ENCODE data around the gene CD81. TPM values are rescaled to one million over a fixed set of nuclear protein-coding genes. Genes with fewer than 3 reads are reported as not detected.

The CD81 gene
- total and polyA plus RNA-seq, 10 of the 15 experiments (the other 5 are each of a cell fraction or from before 2014, with no cell fraction given): 2.0 to 145 (median 57.2) TPM

GRCh38 chr11:2399488-2400068, 22.5 kb downstream of the CD81 start:
- ChIA-PET CTCF (interaction anchor here (1.0 to 5.1 kb wide), 7 partner anchors 12 to 132 kb away, joined by 3 to 37 read pairs (median 7); no protein-coding TSS in a partner anchor), POLR2A (interaction anchor here (0.5 to 3.4 kb wide), 3 partner anchors 12 to 94 kb away, joined by 4 to 33 read pairs (median 10); no protein-coding TSS in a partner anchor), SMC1A (ENCODE audit: uncharacterized antibody, unreplicated experiment) (interaction anchor here (1.6 to 3.4 kb wide), 3 partner anchors 12 to 95 kb away, joined by 6 to 16 read pairs (median 12); no protein-coding TSS in a partner anchor), RAD21 (ENCODE audit: unreplicated experiment) (interaction anchor here (3.1 to 3.5 kb wide), 2 partner anchors 12 to 94 kb away, joined by 15 to 18 read pairs; no protein-coding TSS in a partner anchor)
- no peak for TF ChIP-seq JUND (IDR thresholded peaks at IDR 0.05; ENCODE audit: low read depth, low read length)
- no peak for TF ChIP-seq ZSCAN29 (IDR thresholded peaks at IDR 0.05)
- TF ChIP-seq MYB (IDR thresholded peaks at IDR 0.05; ENCODE audit: borderline replicate concordance, low read depth, low read length): no peak
- TF ChIP-seq SREBF2 (IDR thresholded peaks at IDR 0.05; ENCODE audit: low read length): no peak
- TF ChIP-seq RELB (IDR thresholded peaks at IDR 0.05; ENCODE audit: low read depth): no peak
- TF ChIP-seq JUNB (IDR thresholded peaks at IDR 0.05): no peak
- no peak for TF ChIP-seq STAT1 (conservative IDR thresholded peaks at IDR 0.05)
- no peak for TF ChIP-seq MYC (IDR thresholded peaks at IDR 0.05; ENCODE audit: insufficient read depth, insufficient read length, insufficient replicate concordance, low read length, severe bottlenecking)
- TF ChIP-seq GATAD2B (conservative IDR thresholded peaks at IDR 0.05; ENCODE audit: low read depth): no peak
- no peak for TF ChIP-seq PKNOX1 (IDR thresholded peaks at IDR 0.05)
- TF ChIP-seq CBX5 (IDR thresholded peaks at IDR 0.05; ENCODE audit: low read depth): no peak
- 6% methylated on average over 20 of the region's 23 CpGs for WGBS (ENCODE audit: insufficient coverage, insufficient replicate concordance, low lambda C conversion rate, missing lambda C conversion rate)
- intact Hi-C loops (cut with micrococcal nuclease; ENCODE audit: unreplicated experiment) (loop anchor here (5.0 kb wide), 1 partner anchor 547 kb away; the partner anchor contains the start of gene LSP1), in situ Hi-C loops (cut with MboI) (loop anchor here (25.0 kb wide), 1 partner anchor 1587 kb away; the partner anchor contains the start of genes PIDD1, PNPLA2 and RPLP2)
- Histone ChIP-seq H3K79me2 (ENCODE audit: control insufficient read depth, insufficient read depth, low read length) (peaks cover 24% of the 10 kb centered on the region), H3K9ac (ENCODE audit: control insufficient read depth, insufficient read depth, low read length) (peak overlapping the region; percentile 93), H3K4me2 (ENCODE audit: control insufficient read depth, insufficient read depth) (peak overlapping the region; percentile 96), H3K36me3 (ENCODE audit: control insufficient read depth in 2 of 2, insufficient read depth in 2 of 2, low read length in 1 of 2) (peaks cover 5 to 24% of the 10 kb centered on the region in 2 experiments; a peak in 3 of 4 replicates), H2AFZ (ENCODE audit: control insufficient read depth, low read depth, low read length) (peak overlapping the region; percentile 56), H3K27ac (ENCODE audit: control insufficient read depth, insufficient read depth) (peak overlapping the region; percentile 89), H3K4me3 (peak overlapping the region; percentile 72), H3K4me1 (ENCODE audit: control insufficient read depth, insufficient read depth, low read length) (peaks cover 12% of the 10 kb centered on the region), H3K27me3 (replicated peaks in 1 of 2; ENCODE audit: control insufficient read depth in 2 of 2, insufficient read depth in 2 of 2, low read length in 1 of 2) (no peaks in the 10 kb centered on the region), H3K9me3 (replicated peaks; ENCODE audit: control insufficient read depth, insufficient read depth, low read length) (no peaks in the 10 kb centered on the region), H4K20me1 (ENCODE audit: control insufficient read depth, insufficient read depth) (no peaks in the 10 kb centered on the region)
- BruUV-seq (replicated peaks): no TSS peak
- ATAC-seq: peak; percentile 26
- FAIRE-seq: no peak
- no peak for DNase-seq (ENCODE audit: low read depth, low spot score)

All from GM12878 (cell line).